ENCODE results near the gene AFF1. TPM values are rescaled to one million over a fixed set of nuclear protein-coding genes. Genes with fewer than 3 reads are reported as not detected.

Gene AFF1
- total RNA-seq, 1 experiment from 2014 or later = 23.9 TPM

DNA sequence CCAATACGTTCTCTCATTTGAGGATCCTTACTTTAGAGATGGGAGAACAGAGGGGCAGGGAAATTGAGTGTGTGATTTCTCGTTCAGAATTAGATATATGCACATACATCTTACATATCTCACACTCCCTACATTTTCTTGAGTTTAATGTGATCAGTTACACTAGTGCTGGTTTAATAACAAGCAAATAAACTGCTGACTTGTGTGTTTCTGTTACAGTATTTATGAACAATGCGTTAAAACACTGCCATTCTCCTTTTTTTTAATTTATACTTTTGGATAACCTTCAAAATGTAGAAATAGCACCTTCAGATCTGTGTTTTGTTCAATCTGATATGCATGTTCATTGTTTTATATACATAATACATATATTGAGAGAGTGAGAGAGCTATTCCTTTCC lies 155.5 kb downstream of the AFF1 start:
- in situ Hi-C loops (cut with HindIII; ENCODE audit: low pct_unique_long_range_greater_than_20kb, low sequenced_read_pairs) = no loop called here
- TF ChIP-seq SIN3A (IDR thresholded peaks at IDR 0.05; ENCODE audit: borderline replicate concordance, insufficient read depth, low read depth, low read length) = no peak
- TF ChIP-seq TCF7L2 (IDR thresholded peaks at IDR 0.05; ENCODE audit: low read depth, low read length) = no peak
- TF ChIP-seq, protein P1, sequence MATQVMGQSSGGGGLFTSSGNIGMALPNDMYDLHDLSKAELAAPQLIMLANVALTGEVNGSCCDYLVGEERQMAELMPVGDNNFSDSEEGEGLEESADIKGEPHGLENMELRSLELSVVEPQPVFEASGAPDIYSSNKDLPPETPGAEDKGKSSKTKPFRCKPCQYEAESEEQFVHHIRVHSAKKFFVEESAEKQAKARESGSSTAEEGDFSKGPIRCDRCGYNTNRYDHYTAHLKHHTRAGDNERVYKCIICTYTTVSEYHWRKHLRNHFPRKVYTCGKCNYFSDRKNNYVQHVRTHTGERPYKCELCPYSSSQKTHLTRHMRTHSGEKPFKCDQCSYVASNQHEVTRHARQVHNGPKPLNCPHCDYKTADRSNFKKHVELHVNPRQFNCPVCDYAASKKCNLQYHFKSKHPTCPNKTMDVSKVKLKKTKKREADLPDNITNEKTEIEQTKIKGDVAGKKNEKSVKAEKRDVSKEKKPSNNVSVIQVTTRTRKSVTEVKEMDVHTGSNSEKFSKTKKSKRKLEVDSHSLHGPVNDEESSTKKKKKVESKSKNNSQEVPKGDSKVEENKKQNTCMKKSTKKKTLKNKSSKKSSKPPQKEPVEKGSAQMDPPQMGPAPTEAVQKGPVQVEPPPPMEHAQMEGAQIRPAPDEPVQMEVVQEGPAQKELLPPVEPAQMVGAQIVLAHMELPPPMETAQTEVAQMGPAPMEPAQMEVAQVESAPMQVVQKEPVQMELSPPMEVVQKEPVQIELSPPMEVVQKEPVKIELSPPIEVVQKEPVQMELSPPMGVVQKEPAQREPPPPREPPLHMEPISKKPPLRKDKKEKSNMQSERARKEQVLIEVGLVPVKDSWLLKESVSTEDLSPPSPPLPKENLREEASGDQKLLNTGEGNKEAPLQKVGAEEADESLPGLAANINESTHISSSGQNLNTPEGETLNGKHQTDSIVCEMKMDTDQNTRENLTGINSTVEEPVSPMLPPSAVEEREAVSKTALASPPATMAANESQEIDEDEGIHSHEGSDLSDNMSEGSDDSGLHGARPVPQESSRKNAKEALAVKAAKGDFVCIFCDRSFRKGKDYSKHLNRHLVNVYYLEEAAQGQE (IDR thresholded peaks at IDR 0.05; ENCODE audit: insufficient read depth in 1 of 2, low read depth in 2 of 2, low read length in 1 of 2) = no peak
- TF ChIP-seq POLR2AphosphoS5 (IDR thresholded peaks at IDR 0.05; ENCODE audit: low read depth, low read length) = no peak
- TF ChIP-seq, protein P2, sequence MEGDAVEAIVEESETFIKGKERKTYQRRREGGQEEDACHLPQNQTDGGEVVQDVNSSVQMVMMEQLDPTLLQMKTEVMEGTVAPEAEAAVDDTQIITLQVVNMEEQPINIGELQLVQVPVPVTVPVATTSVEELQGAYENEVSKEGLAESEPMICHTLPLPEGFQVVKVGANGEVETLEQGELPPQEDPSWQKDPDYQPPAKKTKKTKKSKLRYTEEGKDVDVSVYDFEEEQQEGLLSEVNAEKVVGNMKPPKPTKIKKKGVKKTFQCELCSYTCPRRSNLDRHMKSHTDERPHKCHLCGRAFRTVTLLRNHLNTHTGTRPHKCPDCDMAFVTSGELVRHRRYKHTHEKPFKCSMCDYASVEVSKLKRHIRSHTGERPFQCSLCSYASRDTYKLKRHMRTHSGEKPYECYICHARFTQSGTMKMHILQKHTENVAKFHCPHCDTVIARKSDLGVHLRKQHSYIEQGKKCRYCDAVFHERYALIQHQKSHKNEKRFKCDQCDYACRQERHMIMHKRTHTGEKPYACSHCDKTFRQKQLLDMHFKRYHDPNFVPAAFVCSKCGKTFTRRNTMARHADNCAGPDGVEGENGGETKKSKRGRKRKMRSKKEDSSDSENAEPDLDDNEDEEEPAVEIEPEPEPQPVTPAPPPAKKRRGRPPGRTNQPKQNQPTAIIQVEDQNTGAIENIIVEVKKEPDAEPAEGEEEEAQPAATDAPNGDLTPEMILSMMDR (IDR thresholded peaks at IDR 0.05) = no peak
- POLR2A ChIA-PET = no interaction called here
- no peak for DNase-seq (ENCODE audit: low read depth, low spot score)
- intact Hi-C loops (cut with micrococcal nuclease; ENCODE audit: unreplicated experiment) = no loop called here
- Histone ChIP-seq H3K4me3 (ENCODE audit: low read depth in 2 of 2, low read length in 2 of 2) (no peak overlapping the region), H3K4me1 (ENCODE audit: control insufficient read depth, insufficient read depth, low read length) (peaks cover 3% of the 10 kb centered on the region; the same call in 1 of the 2 replicates), H3K36me3 (ENCODE audit: control insufficient read depth, insufficient read depth, low read length) (no peaks in the 10 kb centered on the region), H3K27ac (ENCODE audit: low read length) (no peak overlapping the region), H3K27me3 (ENCODE audit: control insufficient read depth, insufficient read depth, low read length) (no peaks in the 10 kb centered on the region), H3K9me3 (ENCODE audit: control insufficient read depth, insufficient read depth, low read depth, low read length) (no peaks in the 10 kb centered on the region)
- ATAC-seq = no peak
- CTCF ChIA-PET = interaction anchor here (0.5 kb wide), 1 partner anchor 145 kb away, joined by 12 read pairs; no protein-coding TSS in a partner anchor
- no TSS peak for BruUV-seq (replicated peaks)

DNA sequence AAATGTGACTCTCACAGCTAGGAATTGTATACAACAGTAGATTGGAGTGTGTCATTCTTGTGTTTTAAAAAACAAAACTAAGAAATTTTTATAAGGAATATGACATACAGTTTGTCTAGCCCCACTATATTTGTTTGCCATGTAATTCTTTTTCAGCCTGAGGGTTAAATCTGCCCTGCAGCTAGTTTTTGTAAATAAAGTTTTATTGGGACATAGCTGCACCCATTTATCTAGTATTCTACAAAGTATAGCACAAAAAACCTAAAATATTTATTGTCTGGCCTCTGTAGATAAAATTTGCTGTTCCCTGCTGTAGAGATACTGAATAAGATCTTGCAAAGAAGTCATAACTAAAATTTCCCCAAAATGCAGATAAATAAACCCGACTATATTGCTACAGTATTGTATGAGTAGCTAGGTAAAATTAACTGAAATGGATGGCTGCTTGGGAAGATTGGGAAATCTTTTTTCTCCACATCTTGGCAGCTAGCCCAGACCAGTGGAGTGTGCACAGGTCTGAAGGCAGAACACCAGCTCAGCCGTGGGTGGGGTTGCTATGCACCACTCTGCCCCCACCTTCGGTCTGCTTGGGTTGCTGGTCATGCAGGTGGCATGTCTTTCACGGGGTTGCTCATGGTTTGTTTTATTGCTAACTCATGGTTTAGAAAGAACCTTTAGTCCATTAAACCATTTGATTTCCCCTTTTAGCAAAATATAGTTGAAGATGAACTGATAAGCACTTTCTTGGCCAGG lies 157.8 kb downstream of the AFF1 start:
- intact Hi-C loops (cut with micrococcal nuclease; ENCODE audit: unreplicated experiment) (loop anchor here (2.0 kb wide), 1 partner anchor 170 kb away; no protein-coding TSS in a partner anchor), in situ Hi-C loops (cut with HindIII; ENCODE audit: low pct_unique_long_range_greater_than_20kb, low sequenced_read_pairs) (no loop called here)
- Histone ChIP-seq H3K4me1 (ENCODE audit: control insufficient read depth, insufficient read depth, low read length) (peaks cover 3% of the 10 kb centered on the region; the same call in 1 of the 2 replicates), H3K4me3 (ENCODE audit: low read depth in 2 of 2, low read length in 2 of 2) (no peak overlapping the region), H3K27me3 (ENCODE audit: control insufficient read depth, insufficient read depth, low read length) (no peaks in the 10 kb centered on the region), H3K9me3 (ENCODE audit: control insufficient read depth, insufficient read depth, low read depth, low read length) (no peaks in the 10 kb centered on the region), H3K27ac (ENCODE audit: low read length) (no peak overlapping the region), H3K36me3 (ENCODE audit: control insufficient read depth, insufficient read depth, low read length) (no peaks in the 10 kb centered on the region)
- ChIA-PET POLR2A (no interaction called here), CTCF (interaction anchor here (1.8 kb wide), 1 partner anchor 170 kb away, joined by 6 read pairs; no protein-coding TSS in a partner anchor)
- no peak for DNase-seq (ENCODE audit: low read depth, low spot score)
- no peak for ATAC-seq
- BruUV-seq (replicated peaks) = no TSS peak
- TF ChIP-seq SIN3A (IDR thresholded peaks at IDR 0.05; ENCODE audit: borderline replicate concordance, insufficient read depth, low read depth, low read length) (no peak), POLR2AphosphoS5 (IDR thresholded peaks at IDR 0.05; ENCODE audit: low read depth, low read length) (no peak), TCF7L2 (IDR thresholded peaks at IDR 0.05; ENCODE audit: low read depth, low read length) (no peak)
- TF ChIP-seq, protein P2 (IDR thresholded peaks at IDR 0.05) = no peak
- TF ChIP-seq, protein P1 (IDR thresholded peaks at IDR 0.05; ENCODE audit: insufficient read depth in 1 of 2, low read depth in 2 of 2, low read length in 1 of 2) = no peak

All from Panc1 (cell line).